ENCODE measurements around the gene CREB3L4. TPM values are rescaled to one million over a fixed set of nuclear protein-coding genes. Genes with fewer than 3 reads are reported as not detected.

The CREB3L4 gene
- total and polyA plus RNA-seq, 2 of the 13 experiments (the other 11 are each of a cell fraction or from before 2014, with no cell fraction given), result 9.9 to 18.7 TPM

GRCh38 chr1:153990468-153991150 is 22.9 kb downstream of the CREB3L4 start, which contains the start of gene RPS27 (continued):
- 0 out of 2 replicates have a peak, but pooled peaks have one; percentile 53 for TF ChIP-seq HDAC6 (IDR thresholded peaks at IDR 0.05; ENCODE audit: low read depth, low read length)
- peak; percentile 74 for TF ChIP-seq ETV5 (CRISPR knock-in tag; IDR thresholded peaks at IDR 0.05; ENCODE audit: borderline replicate concordance)
- TF ChIP-seq ZFP36L2 (CRISPR knock-in tag; IDR thresholded peaks at IDR 0.05), result 0 out of 2 replicates have a peak, but pooled peaks have one; percentile 72
- TF ChIP-seq MIER3 (CRISPR knock-in tag; IDR thresholded peaks at IDR 0.05; ENCODE audit: borderline replicate concordance), result peak; percentile 93
- peak; percentile 100 for TF ChIP-seq POLR2G (IDR thresholded peaks at IDR 0.05; ENCODE audit: low read depth, low read length)
- TF ChIP-seq ATF6 (CRISPR knock-in tag; conservative IDR thresholded peaks at IDR 0.05), result peak; percentile 30; the same call in 1 of the 2 replicates
- peak; percentile 98 for TF ChIP-seq TCF7 (IDR thresholded peaks at IDR 0.05; ENCODE audit: low read depth)
- no peak for TF ChIP-seq NCOA5 (CRISPR knock-in tag; IDR thresholded peaks at IDR 0.05)
- TF ChIP-seq NFIC (IDR thresholded peaks at IDR 0.05; ENCODE audit: low read length), result no peak
- no peak for TF ChIP-seq FOXM1 (CRISPR knock-in tag; IDR thresholded peaks at IDR 0.05)
- TF ChIP-seq ZSCAN21 (CRISPR knock-in tag; IDR thresholded peaks at IDR 0.05; ENCODE audit: borderline replicate concordance), result no peak; the same call in 1 of the 2 replicates
- TF ChIP-seq HMGA1 (CRISPR knock-in tag; conservative IDR thresholded peaks at IDR 0.05), result no peak
- TF ChIP-seq NR3C1 (CRISPR knock-in tag; IDR thresholded peaks at IDR 0.05), result no peak
- no peak for TF ChIP-seq ZNF672 (CRISPR knock-in tag; IDR thresholded peaks at IDR 0.05)
- no peak for TF ChIP-seq TEF (CRISPR knock-in tag; IDR thresholded peaks at IDR 0.05)
- peak; percentile 71; the same call in 1 of the 2 replicates for TF ChIP-seq FIP1L1 (IDR thresholded peaks at IDR 0.05; ENCODE audit: borderline replicate concordance, insufficient read depth, low read depth, low read length)
- no peak for TF ChIP-seq TCF12 (IDR thresholded peaks at IDR 0.05)
- no peak for TF ChIP-seq TCF12 (CRISPR knock-in tag; IDR thresholded peaks at IDR 0.05)
- TF ChIP-seq ZNF337 (CRISPR knock-in tag; IDR thresholded peaks at IDR 0.05; ENCODE audit: borderline replicate concordance, low read depth), result 0 out of 2 replicates have a peak, but pooled peaks have one; percentile 42
- TF ChIP-seq ZSCAN31 (CRISPR knock-in tag; IDR thresholded peaks at IDR 0.05; ENCODE audit: low read depth), result 0 out of 2 replicates have a peak, but pooled peaks have one; percentile 63
- TF ChIP-seq ZNF841 (CRISPR knock-in tag; IDR thresholded peaks at IDR 0.05; ENCODE audit: borderline replicate concordance), result no peak
- TF ChIP-seq ZHX1 (CRISPR knock-in tag; IDR thresholded peaks at IDR 0.05; ENCODE audit: low read depth), result peak; percentile 98
- TF ChIP-seq TEAD3 (CRISPR knock-in tag; optimal IDR thresholded peaks at IDR 0.05; ENCODE audit: borderline replicate concordance), result peak; percentile 71
- TF ChIP-seq PAWR (CRISPR knock-in tag; IDR thresholded peaks at IDR 0.05; ENCODE audit: borderline replicate concordance), result no peak; the same call in 1 of the 2 replicates
- TF ChIP-seq ZNF703 (CRISPR knock-in tag; IDR thresholded peaks at IDR 0.05; ENCODE audit: borderline replicate concordance), result no peak
- TF ChIP-seq ZNF501 (CRISPR knock-in tag; IDR thresholded peaks at IDR 0.05), result no peak; the same call in none of the 2 replicates

Measured in HepG2 (cell line).